UCSD-AML1 (cell line): ENCODE measurements around the gene C9orf50.
"Not testable (repeated sequence)": the region's sequence is repeated elsewhere in the genome, so short reads cannot be mapped to it uniquely, and the experiment has no call there.

Experiments
- DNase-seq: peaks from one replicate; lab custom pipeline; 2025; ENCODE audit not compliant: unreplicated experiment; lab: John Stamatoyannopoulos, UW

C9orf50 gene, protein sequence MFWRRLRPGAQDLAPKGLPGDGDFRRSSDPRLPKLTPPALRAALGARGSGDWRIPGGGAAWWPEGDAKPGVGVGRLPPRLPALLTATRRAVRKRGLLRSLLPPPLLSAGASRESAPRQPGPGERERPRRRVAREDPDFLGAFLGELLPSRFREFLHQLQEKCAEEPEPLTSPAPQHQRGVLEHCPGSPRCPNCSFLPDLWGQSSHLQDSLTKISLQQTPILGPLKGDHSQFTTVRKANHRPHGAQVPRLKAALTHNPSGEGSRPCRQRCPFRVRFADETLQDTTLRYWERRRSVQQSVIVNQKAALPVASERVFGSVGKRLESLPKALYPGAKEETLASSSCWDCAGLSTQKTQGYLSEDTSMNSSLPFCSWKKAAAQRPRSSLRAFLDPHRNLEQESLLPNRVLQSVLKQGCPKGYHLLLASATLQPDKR

GRCh38 chr9:129620669-129621295 is at the start of gene C9orf50:
Gene C9orf50, minus strand, starts transcription at chr9:129621101. Its CDS starts 527 bp downstream, at chr9:129620574.
- no peak for DNase-seq

- DNase-seq, result no peak
Observed at GRCh38 chr9:129669946-129670345, 49.0 kb upstream of the C9orf50 start.

DNA sequence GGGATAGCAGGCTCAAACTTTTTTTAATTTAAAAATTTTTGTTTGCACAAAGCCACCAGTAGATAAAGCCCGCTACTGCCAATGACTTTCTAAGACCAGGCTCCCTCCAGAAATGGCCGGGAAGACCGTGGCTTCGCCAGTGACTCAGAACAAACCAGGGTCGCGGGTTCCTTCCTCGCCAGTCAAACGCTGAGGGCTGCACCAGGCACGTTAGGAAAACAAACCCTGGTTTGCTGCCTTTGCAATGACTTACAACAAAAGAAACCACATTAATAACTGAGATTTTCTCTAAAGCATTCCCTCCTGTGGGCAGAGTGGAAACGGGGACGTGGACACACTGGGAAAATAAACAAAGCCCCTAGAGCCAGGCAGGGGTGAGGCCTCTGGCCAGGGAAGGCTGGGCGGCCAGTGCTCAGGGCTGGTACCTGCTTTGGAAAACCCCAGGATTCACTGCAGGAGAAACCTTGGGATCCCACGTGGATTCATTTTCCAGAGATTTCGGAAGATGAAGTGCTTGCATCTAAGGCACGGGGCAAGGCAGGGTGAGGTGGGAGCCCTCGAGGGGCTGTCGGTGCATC is 48.3 kb upstream of the C9orf50 start:
- DNase-seq, result no peak

DNA sequence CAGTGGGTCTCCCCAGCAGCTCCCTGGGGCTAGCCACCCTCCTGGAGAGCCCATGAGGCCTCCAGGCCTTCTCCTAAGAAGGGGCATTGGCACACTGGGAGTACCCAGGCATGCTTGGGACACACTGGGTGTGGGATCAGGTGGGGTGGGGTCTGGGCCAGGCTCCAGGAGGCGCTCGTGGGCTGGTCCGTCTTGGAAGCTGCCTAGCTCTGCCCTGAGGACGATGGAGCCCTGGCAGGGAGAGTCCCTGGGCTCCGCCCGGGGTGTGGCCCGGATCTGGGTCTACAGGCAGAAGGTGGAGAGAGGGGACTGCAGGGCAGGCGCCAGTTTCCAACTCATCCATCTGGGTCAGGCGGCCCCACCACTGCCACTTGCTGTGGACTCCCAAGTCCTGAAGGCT is 46.9 kb upstream of the C9orf50 start:
- DNase-seq, result no peak

- no peak for DNase-seq
Observed at GRCh38 chr9:129667378-129667777, 46.5 kb upstream of the C9orf50 start.

DNA sequence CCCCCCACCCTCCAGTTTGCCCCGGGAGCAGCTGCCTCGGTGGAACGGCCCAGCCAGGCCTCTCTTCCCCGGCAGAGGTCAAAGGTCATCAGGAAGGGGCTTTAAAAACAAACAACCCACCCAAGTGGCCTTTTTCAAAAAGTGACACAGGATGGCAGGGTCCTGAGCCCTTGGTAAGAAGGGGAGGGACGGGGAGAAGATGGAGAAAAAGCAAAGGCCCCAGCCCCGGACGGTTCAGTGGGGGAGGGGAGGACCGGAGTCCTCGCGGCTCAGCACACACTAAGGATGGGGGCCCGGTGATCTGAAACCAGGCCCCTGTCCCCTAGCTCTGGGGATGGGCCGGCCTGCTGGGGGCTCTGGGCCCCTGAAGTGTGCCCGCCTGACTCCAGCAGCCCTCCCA is 45.7 kb upstream of the C9orf50 start:
- no peak for DNase-seq

DNA sequence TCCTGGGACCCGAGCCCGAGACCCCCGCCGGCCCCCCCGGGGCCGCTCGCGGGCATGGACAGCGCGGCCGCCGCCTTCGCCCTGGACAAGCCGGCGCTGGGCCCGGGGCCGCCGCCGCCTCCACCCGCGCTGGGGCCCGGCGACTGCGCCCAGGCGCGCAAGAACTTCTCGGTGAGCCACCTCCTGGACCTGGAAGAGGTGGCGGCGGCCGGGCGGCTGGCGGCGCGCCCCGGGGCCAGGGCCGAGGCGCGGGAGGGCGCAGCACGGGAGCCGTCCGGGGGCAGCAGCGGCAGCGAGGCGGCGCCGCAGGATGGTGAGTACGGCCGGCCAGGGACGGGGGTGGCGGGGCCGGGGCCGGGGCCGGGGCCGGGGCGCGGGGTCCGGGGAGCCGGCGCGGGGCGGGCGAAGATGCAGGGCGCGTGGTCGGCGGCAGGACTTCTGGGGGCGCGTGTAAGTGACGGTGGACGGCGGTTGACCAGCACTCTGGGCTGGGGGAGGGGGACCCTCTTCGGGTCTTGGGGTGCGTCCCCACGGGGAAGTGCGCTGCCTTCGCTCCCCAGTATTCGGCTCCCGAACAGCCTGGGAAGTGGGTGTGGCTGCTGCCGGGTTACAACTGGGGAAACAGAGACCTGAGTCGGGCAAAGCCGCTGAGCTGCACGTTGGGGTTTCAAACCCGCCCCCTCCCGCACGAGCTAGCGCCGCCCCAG is 45.1 kb upstream of the C9orf50 start:
- DNase-seq, result no peak

GRCh38 chr9:129665389-129665775 is 44.5 kb upstream of the C9orf50 start, which contains the start of gene PRRX2:
Gene PRRX2, plus strand, starts transcription at chr9:129665647. Its CDS starts 221 bp downstream, at chr9:129665868.
- DNase-seq, result no peak

- DNase-seq, result no peak
Observed at GRCh38 chr9:129664746-129665388, 44.0 kb upstream of the C9orf50 start.

DNA sequence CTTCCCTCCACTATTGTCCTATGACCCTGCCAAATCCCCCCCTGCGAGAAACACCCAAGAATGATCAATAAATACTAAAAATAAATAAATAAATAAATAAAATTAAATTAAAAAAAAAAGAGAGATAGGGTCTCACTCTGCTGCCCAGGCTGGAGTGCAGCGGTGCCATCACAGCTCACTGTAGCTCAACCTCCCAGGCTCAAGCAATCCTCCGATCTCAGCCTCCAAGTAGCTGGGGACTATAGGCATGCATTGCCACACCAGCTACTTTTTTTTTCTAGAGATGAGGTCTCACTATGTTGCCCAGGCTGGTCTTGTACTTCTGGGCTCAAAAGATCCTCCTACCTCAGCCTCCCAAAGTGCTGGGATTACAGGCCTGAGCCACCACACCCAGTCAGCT is 41.3 kb upstream of the C9orf50 start:
- DNase-seq, result not testable (repeated sequence)

GRCh38 chr9:129661029-129661428 is 40.1 kb upstream of the C9orf50 start:
- no peak for DNase-seq

- no peak for DNase-seq
Observed at GRCh38 chr9:129656795-129657390, 36.0 kb upstream of the C9orf50 start.

- no peak for DNase-seq
Observed at GRCh38 chr9:129655696-129656095, 34.8 kb upstream of the C9orf50 start.

DNA sequence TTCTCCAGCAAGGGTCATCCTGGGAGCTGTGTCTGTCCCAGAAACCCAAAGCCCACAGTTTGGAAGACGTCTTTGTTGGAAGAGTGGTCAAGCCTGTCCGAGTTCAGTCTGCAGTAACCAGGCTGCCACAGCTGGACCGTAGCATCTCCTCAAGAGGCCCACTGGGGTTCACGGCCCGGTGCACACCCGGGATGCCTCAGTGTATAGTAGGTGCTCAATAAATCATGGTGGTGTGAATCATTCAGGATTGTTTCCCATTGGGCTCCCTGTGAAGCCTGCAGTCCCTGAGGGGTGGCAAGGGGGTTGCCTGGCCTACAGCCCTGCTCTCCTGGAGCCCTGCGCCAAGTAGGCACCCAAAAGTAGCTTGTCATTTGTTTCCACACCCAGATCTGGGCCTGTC is 34.3 kb upstream of the C9orf50 start:
- DNase-seq, result no peak

- DNase-seq, result no peak
Observed at GRCh38 chr9:129654554-129655040, 33.7 kb upstream of the C9orf50 start.

DNA sequence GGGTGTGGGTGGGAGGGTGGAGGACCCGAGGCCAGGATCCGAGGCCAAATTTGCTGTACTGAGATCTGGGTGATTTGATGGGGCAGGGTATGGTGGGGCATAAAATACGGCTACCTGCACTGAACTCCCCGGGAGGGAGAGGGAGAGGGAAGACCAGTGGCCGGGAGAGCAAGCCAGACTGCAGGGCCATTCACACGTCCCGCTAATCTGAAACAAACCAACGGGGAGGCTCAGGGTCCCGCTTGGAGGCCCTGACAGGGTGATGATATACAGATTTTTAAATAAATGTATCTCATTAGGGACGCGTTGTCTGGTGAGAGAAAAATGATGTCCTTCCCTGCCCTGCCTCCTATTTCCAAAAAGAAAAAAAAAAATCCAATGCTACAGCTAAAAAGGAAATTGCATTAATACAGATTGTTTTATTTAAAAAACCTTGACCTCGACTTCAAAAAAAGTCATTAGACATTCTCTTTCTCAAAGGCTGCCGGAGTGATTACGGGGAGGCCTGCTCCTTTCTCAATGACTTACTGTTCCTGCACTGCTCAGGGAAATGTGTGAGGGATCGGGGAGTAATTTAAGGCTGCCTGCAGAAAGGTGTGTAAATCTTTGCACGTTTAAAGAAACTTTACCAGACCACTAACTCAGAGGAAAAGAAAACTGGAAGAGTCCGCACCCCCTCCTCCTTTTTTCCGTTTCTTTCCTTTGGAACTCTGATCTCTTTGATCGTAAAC is 33.1 kb upstream of the C9orf50 start:
- DNase-seq, result no peak

GRCh38 chr9:129650680-129651235 is 29.9 kb upstream of the C9orf50 start:
- DNase-seq, result no peak

DNA sequence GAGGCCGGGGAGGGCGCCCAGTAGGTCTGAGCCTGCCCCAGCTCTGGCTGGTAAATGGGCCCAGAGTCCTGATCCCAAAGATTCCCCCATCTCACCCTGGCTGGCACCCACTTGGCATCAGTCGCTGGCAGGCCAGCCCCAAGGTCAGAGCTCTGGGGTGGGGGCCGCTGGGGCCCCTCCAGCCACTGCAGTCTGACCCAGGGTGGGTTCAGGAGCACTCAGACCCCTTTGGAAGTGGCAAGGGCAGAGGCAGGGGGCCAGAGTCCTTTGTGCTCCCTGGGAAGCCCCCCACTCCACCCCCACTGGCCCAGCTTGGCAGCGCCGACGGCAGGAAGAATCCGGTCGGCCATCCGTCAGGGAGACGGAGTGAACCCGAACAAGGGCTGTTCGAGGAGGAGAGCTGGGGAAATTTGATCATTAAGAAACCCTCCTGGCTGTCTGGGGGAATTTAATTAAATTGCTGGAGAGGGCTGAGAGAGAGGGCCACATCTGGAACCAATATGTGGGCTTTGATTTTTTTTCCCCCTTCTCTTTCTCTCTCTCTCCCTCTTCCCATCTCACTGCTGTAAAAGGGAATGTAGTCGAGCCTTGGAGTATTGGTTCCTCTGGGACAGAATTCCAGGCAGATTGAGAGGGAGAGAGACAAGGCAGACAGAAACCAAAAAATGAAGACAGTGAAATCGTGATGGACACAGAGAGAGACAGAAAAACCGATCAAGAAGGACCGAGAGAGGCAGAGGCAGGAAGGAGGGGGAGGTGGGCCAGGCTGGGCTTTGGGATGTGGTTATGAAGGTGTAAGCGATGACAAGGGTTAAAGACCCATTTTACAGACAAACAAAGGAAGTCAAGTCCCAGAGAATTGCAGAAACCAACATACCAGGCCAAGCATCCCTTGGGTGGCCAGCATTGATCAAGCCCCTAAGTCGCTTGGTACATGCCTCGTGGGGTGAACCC is 29.1 kb upstream of the C9orf50 start:
- no peak for DNase-seq
